Panc1 (cell line): Measurements from ENCODE around the gene RTF1. TPM values are rescaled to one million over a fixed set of nuclear protein-coding genes. Genes with fewer than 3 reads are reported as not detected.

Source experiments
- ATAC-seq: fragments of 200-7000 bp; cut with Tn5 transposase; 2 replicates; pipeline ENCODE4 v1.9.1; 2020; ENCODE audit warnings: mild to moderate bottlenecking, moderate library complexity
- BruUV-seq: library from RNA; stranded (reverse); fragments of 400-500 nt; replicated peaks from 2 replicates; lab custom pipeline; 2021; lab: Mats Ljungman, UMichigan
- CTCF ChIA-PET: fragments of 300-600 bp; sonication (Branson Sonifier 250); formaldehyde crosslinking; loops from one replicate; lab custom pipeline; 2022; ENCODE audit warnings: antibody characterized with exemption; lab: Charles Lee
- POLR2A ChIA-PET: fragments of 300-600 bp; sonication (Branson Sonifier 250); formaldehyde crosslinking; loops from one replicate; lab custom pipeline; 2022; ENCODE audit warnings: antibody characterized with exemption; lab: Charles Lee
- DNase-seq: peaks from one replicate; pipeline ENCODE4 v3.0.0-alpha.2; 2010; ENCODE audit warnings: low read depth, low spot score
- H3K27ac ChIP-seq: 2 replicates; pipeline ENCODE4 v1.5.1; 2011; ENCODE audit warnings: mild to moderate bottlenecking, low read length, inconsistent platforms
- H3K27me3 ChIP-seq: fragments of 200-500 bp; sonication (Bioruptor generic); 2 replicates; pipeline ENCODE4 v1.6.0; 2014; ENCODE audit warnings: low read length, inconsistent platforms; ENCODE audit not compliant: control insufficient read depth, insufficient read depth
- H3K36me3 ChIP-seq: fragments of 200-500 bp; sonication (Bioruptor generic); 2 replicates; pipeline ENCODE4 v1.5.1; 2014; ENCODE audit warnings: inconsistent platforms, mild to moderate bottlenecking, low read length, moderate library complexity; ENCODE audit not compliant: control insufficient read depth, insufficient read depth
- H3K4me1 ChIP-seq: 2 replicates; pipeline ENCODE4 v1.5.1; 2011; ENCODE audit warnings: inconsistent platforms, mild to moderate bottlenecking, low read length, moderate library complexity; ENCODE audit not compliant: control insufficient read depth, insufficient read depth
- H3K4me3 ChIP-seq, 2 experiments: 2 replicates each; pipeline ENCODE4 v1.5.1; 2011 to 2012; ENCODE audit warnings: low read depth in 2 of 2, low read length in 2 of 2, mild to moderate bottlenecking in 2 of 2, inconsistent platforms in 1 of 2, moderate library complexity in 1 of 2
- H3K9me3 ChIP-seq: fragments of 200-500 bp; sonication (Bioruptor generic); 2 replicates; pipeline ENCODE4 v1.5.1; 2014; ENCODE audit warnings: low read depth, mild to moderate bottlenecking, inconsistent platforms, low read length, moderate library complexity; ENCODE audit not compliant: control insufficient read depth, insufficient read depth
- POLR2AphosphoS5 ChIP-seq: IDR thresholded peaks from 2 replicates; pipeline ENCODE4 v1.6.1; 2012; ENCODE audit warnings: mild to moderate bottlenecking, low read depth, low read length, moderate library complexity
- SIN3A ChIP-seq: IDR thresholded peaks from 2 replicates; pipeline ENCODE4 v1.6.1; 2012; ENCODE audit warnings: low read depth, mild to moderate bottlenecking, low read length, moderate library complexity, borderline replicate concordance; ENCODE audit not compliant: insufficient read depth
- TCF7L2 ChIP-seq: IDR thresholded peaks from 2 replicates; pipeline ENCODE4 v1.6.1; 2011; ENCODE audit warnings: mild to moderate bottlenecking, low read depth, low read length, inconsistent platforms
- in situ Hi-C: cut with HindIII; loops from 2 replicates; pipeline ENCODE4 v1.10.0; 2016; ENCODE audit warnings: low sequenced_read_pairs, low pct_unique_long_range_greater_than_20kb
- intact Hi-C: fragments of 100-400 bp; cut with micrococcal nuclease; formaldehyde crosslinking; loops from one replicate; pipeline ENCODE4 v1.10.0; 2022; ENCODE audit not compliant: unreplicated experiment
- total RNA-seq: library from RNA; stranded (reverse); gene quantifications from one replicate; pipeline ENCODE4 v1.2.1, GENCODE V29; 2021; ENCODE audit not compliant: unreplicated experiment
- TF ChIP-seq, protein P1 (sequence below), 2 experiments: IDR thresholded peaks; 2 replicates each; pipeline ENCODE4 v1.6.1; 2011 to 2012; ENCODE audit warnings: low read depth in 2 of 2, control low read depth in 1 of 2, low read length in 1 of 2, mild to moderate bottlenecking in 1 of 2, moderate library complexity in 1 of 2; ENCODE audit not compliant: insufficient read depth in 1 of 2
- TF ChIP-seq, protein P2 (sequence below): fragments of 450-650 bp; IDR thresholded peaks from 2 replicates; pipeline ENCODE4 v1.5.1; 2017; ENCODE audit warnings: mild to moderate bottlenecking

The RTF1 gene
- total RNA-seq, 1 experiment from 2014 or later = 43.5 TPM

- BruUV-seq = no TSS peak
- Histone ChIP-seq H3K36me3 (no peaks in the 10 kb centered on the region), H3K4me3 (no peak overlapping the region), H3K27ac (no peak overlapping the region), H3K4me1 (peaks cover 6% of the 10 kb centered on the region; the same call in 1 of the 2 replicates), H3K9me3 (no peaks in the 10 kb centered on the region), H3K27me3 (no peaks in the 10 kb centered on the region)
- DNase-seq (no peak), ATAC-seq (no peak)
- in situ Hi-C loops (no loop called here), intact Hi-C loops (no loop called here)
- ChIA-PET POLR2A (no interaction called here), CTCF (no interaction called here)
- TF ChIP-seq, protein P1, sequence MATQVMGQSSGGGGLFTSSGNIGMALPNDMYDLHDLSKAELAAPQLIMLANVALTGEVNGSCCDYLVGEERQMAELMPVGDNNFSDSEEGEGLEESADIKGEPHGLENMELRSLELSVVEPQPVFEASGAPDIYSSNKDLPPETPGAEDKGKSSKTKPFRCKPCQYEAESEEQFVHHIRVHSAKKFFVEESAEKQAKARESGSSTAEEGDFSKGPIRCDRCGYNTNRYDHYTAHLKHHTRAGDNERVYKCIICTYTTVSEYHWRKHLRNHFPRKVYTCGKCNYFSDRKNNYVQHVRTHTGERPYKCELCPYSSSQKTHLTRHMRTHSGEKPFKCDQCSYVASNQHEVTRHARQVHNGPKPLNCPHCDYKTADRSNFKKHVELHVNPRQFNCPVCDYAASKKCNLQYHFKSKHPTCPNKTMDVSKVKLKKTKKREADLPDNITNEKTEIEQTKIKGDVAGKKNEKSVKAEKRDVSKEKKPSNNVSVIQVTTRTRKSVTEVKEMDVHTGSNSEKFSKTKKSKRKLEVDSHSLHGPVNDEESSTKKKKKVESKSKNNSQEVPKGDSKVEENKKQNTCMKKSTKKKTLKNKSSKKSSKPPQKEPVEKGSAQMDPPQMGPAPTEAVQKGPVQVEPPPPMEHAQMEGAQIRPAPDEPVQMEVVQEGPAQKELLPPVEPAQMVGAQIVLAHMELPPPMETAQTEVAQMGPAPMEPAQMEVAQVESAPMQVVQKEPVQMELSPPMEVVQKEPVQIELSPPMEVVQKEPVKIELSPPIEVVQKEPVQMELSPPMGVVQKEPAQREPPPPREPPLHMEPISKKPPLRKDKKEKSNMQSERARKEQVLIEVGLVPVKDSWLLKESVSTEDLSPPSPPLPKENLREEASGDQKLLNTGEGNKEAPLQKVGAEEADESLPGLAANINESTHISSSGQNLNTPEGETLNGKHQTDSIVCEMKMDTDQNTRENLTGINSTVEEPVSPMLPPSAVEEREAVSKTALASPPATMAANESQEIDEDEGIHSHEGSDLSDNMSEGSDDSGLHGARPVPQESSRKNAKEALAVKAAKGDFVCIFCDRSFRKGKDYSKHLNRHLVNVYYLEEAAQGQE (IDR thresholded peaks at IDR 0.05; ENCODE audit: insufficient read depth in 1 of 2, low read depth in 2 of 2, low read length in 1 of 2) = no peak
- TF ChIP-seq POLR2AphosphoS5 (no peak), SIN3A (no peak), TCF7L2 (no peak)
- TF ChIP-seq, protein P2, sequence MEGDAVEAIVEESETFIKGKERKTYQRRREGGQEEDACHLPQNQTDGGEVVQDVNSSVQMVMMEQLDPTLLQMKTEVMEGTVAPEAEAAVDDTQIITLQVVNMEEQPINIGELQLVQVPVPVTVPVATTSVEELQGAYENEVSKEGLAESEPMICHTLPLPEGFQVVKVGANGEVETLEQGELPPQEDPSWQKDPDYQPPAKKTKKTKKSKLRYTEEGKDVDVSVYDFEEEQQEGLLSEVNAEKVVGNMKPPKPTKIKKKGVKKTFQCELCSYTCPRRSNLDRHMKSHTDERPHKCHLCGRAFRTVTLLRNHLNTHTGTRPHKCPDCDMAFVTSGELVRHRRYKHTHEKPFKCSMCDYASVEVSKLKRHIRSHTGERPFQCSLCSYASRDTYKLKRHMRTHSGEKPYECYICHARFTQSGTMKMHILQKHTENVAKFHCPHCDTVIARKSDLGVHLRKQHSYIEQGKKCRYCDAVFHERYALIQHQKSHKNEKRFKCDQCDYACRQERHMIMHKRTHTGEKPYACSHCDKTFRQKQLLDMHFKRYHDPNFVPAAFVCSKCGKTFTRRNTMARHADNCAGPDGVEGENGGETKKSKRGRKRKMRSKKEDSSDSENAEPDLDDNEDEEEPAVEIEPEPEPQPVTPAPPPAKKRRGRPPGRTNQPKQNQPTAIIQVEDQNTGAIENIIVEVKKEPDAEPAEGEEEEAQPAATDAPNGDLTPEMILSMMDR = no peak
Observed at GRCh38 chr15:41411031-41411430, 5.9 kb upstream of the RTF1 start.

DNA sequence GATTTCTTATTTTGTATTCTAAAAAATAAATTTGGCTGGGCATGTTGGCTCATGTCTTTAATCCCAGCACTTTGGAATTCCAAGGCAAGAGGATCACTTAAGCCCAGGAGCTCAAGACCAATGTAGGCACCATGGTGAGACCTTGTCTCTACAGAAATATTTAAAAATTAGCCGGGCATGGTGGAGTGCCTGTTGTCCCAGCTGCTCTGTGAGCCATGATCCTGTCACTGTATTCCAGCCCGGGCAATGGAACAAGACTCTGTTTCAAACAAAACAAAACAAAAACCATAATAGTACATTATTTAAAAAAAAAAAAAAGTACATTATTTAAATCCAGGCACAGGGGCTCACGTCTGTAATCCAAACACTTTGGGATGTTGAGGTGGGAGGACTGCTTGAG is 5.5 kb upstream of the RTF1 start:
- Histone ChIP-seq H3K4me1 (peaks cover 6% of the 10 kb centered on the region; the same call in 1 of the 2 replicates), H3K9me3 (no peaks in the 10 kb centered on the region), H3K4me3 (no peak overlapping the region), H3K27me3 (no peaks in the 10 kb centered on the region), H3K36me3 (no peaks in the 10 kb centered on the region), H3K27ac (no peak overlapping the region)
- no peak for ATAC-seq
- BruUV-seq = no TSS peak
- ChIA-PET POLR2A (no interaction called here), CTCF (no interaction called here)
- intact Hi-C loops = no loop called here
- DNase-seq = no peak
- TF ChIP-seq, protein P2 = no peak
- TF ChIP-seq TCF7L2 (no peak), POLR2AphosphoS5 (no peak), SIN3A (no peak)
- TF ChIP-seq, protein P1 (IDR thresholded peaks at IDR 0.05; ENCODE audit: insufficient read depth in 1 of 2, low read depth in 2 of 2, low read length in 1 of 2) = no peak
- in situ Hi-C loops = no loop called here
